SU-DHL-6 (cell line): ENCODE results near the gene POLE4.

Source experiments
- H2AFZ ChIP-seq: fragments of 200-600 bp; sonication (generic); 2 replicates; pipeline ENCODE4 v1.6.1; 2014; ENCODE audit warnings: low read depth, mild to moderate bottlenecking, moderate library complexity, mixed read lengths, antibody characterized with exemption, low read length; ENCODE audit not compliant: severe bottlenecking
- H3F3A ChIP-seq: fragments of 200-600 bp; shearing (Covaris generic); 2 replicates; pipeline ENCODE4 v1.6.0; 2016; ENCODE audit warnings: antibody characterized with exemption, mild to moderate bottlenecking; ENCODE audit not compliant: insufficient read depth
- H3K27ac ChIP-seq: fragments of 200-600 bp; sonication (generic); 2 replicates; pipeline ENCODE4 v1.5.1; 2016; ENCODE audit warnings: low read depth, mild to moderate bottlenecking, low read length, moderate library complexity, mixed read lengths
- H3K27me3 ChIP-seq: fragments of 200-600 bp; sonication (generic), shearing (Covaris generic); 2 replicates; pipeline ENCODE4 v1.6.0; 2014; ENCODE audit warnings: mild to moderate bottlenecking, low read length
- H3K36me3 ChIP-seq: fragments of 200-600 bp; sonication (generic); 2 replicates; pipeline ENCODE4 v1.6.1; 2014; ENCODE audit warnings: mild to moderate bottlenecking, low read length, mixed read lengths
- H3K4me2 ChIP-seq: fragments of 300-600, 200-600 bp; shearing (Covaris generic), sonication (generic); 2 replicates; pipeline ENCODE4 v1.6.0; 2014; ENCODE audit warnings: low read length, low read depth, mild to moderate bottlenecking; ENCODE audit not compliant: poor library complexity, severe bottlenecking
- H3K4me3 ChIP-seq: fragments of 200-600 bp; sonication (generic); 2 replicates; pipeline ENCODE4 v1.5.1; 2014; ENCODE audit warnings: antibody characterized with exemption, low read length, mild to moderate bottlenecking, mixed read lengths; ENCODE audit not compliant: insufficient read depth, poor library complexity, severe bottlenecking
- H3K79me2 ChIP-seq: fragments of 200-600 bp; sonication (generic); 2 replicates; pipeline ENCODE4 v1.6.1; 2014; ENCODE audit warnings: mild to moderate bottlenecking, low read length, moderate library complexity; ENCODE audit not compliant: insufficient read depth
- H3K9ac ChIP-seq: fragments of 200-600 bp; sonication (generic); 2 replicates; pipeline ENCODE4 v1.7.0; 2014; ENCODE audit warnings: mild to moderate bottlenecking, low read length
- H3K9me2 ChIP-seq: fragments of 200-600 bp; sonication (generic); replicated peaks from 2 replicates; pipeline ENCODE4 v1.6.1; 2014; ENCODE audit warnings: low read length; ENCODE audit not compliant: insufficient read depth
- H3K9me3 ChIP-seq: fragments of 200-600 bp; sonication (generic); 2 replicates; pipeline ENCODE4 v1.6.1; 2014; ENCODE audit warnings: low read length, mixed read lengths; ENCODE audit not compliant: insufficient read depth
- H4K20me1 ChIP-seq: fragments of 200-600 bp; sonication (generic); 2 replicates; pipeline ENCODE4 v1.6.1; 2014; ENCODE audit warnings: low read depth, mild to moderate bottlenecking, antibody characterized with exemption, low read length, moderate library complexity, mixed read lengths
- EZH2phosphoT487 ChIP-seq: fragments of 200-600 bp; sonication (generic), shearing (Covaris generic); conservative IDR thresholded peaks from 2 replicates; pipeline ENCODE4 v1.6.1; 2018; ENCODE audit warnings: mild to moderate bottlenecking, antibody characterized with exemption, low read length, moderate library complexity, mixed read lengths
- TF ChIP-seq, protein P1 (sequence below): fragments of 200-600 bp; sonication (generic); IDR thresholded peaks from one replicate; pipeline ENCODE4 v1.5.1; 2017; ENCODE audit warnings: antibody characterized with exemption, mild to moderate bottlenecking, low read length, moderate library complexity; ENCODE audit not compliant: insufficient read depth, poor library complexity, severe bottlenecking

The POLE4 gene

DNA sequence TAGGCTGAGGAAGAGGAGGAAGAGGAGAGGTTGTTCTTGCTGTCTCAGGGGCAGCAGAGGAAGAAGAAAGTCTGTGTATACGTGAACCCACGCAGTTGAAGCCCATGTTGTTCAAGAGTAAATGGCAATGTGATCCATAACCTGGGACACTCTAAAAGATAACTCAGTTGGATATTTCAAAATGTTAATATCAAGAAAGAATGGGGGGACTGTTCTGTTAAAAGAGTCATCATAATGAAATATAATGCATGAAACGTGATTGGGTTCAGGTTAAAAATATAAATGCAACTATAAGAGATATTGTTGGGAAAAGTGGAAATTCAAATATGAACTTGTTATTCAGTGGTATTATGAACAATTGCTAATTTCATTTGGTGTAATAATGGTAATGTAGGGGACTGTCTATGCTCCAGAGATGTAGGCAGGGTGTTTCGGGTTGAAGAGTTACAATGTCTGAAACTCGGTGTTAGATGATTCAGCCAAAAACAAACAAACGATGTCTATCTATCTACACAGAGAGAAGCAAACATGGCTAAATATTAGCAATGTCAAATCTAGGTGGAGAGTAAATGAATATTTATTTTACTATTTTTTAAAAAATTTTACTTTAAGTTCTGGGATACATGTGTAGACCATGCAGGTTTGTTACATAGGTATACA, 21.1 kb upstream of the POLE4 start:
- Histone ChIP-seq H3F3A (no peaks in the 10 kb centered on the region), H3K27me3 (no peaks in the 10 kb centered on the region), H3K27ac (no peak overlapping the region), H3K4me3 (no peak overlapping the region), H3K79me2 (no peaks in the 10 kb centered on the region), H3K9me3 (no peaks in the 10 kb centered on the region), H3K36me3 (no peaks in the 10 kb centered on the region), H4K20me1 (no peaks in the 10 kb centered on the region), H3K4me2 (no peak overlapping the region), H3K9ac (no peak overlapping the region), H2AFZ (no peak overlapping the region), H3K9me2 (no peaks in the 10 kb centered on the region)
- no peak for TF ChIP-seq EZH2phosphoT487

GRCh38 chr2:74938264-74938663, 20.2 kb upstream of the POLE4 start:
- H3K9me3 ChIP-seq = no peaks in the 10 kb centered on the region
- no peaks in the 10 kb centered on the region for H3K79me2 ChIP-seq
- H3K27ac ChIP-seq = no peak overlapping the region
- no peaks in the 10 kb centered on the region for H3K27me3 ChIP-seq
- no peak overlapping the region for H3K4me2 ChIP-seq
- no peaks in the 10 kb centered on the region for H3K36me3 ChIP-seq
- no peak overlapping the region for H2AFZ ChIP-seq
- no peaks in the 10 kb centered on the region for H3F3A ChIP-seq
- TF ChIP-seq, protein P1, sequence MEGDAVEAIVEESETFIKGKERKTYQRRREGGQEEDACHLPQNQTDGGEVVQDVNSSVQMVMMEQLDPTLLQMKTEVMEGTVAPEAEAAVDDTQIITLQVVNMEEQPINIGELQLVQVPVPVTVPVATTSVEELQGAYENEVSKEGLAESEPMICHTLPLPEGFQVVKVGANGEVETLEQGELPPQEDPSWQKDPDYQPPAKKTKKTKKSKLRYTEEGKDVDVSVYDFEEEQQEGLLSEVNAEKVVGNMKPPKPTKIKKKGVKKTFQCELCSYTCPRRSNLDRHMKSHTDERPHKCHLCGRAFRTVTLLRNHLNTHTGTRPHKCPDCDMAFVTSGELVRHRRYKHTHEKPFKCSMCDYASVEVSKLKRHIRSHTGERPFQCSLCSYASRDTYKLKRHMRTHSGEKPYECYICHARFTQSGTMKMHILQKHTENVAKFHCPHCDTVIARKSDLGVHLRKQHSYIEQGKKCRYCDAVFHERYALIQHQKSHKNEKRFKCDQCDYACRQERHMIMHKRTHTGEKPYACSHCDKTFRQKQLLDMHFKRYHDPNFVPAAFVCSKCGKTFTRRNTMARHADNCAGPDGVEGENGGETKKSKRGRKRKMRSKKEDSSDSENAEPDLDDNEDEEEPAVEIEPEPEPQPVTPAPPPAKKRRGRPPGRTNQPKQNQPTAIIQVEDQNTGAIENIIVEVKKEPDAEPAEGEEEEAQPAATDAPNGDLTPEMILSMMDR = no peak
- no peak for TF ChIP-seq EZH2phosphoT487
- H4K20me1 ChIP-seq = no peaks in the 10 kb centered on the region
- no peaks in the 10 kb centered on the region for H3K9me2 ChIP-seq
- no peak overlapping the region for H3K4me3 ChIP-seq
- no peak overlapping the region for H3K9ac ChIP-seq

- H3K4me2 ChIP-seq = no peak overlapping the region
- H3K9me3 ChIP-seq = no peaks in the 10 kb centered on the region
- H3K27me3 ChIP-seq = no peaks in the 10 kb centered on the region
- H3K36me3 ChIP-seq = no peaks in the 10 kb centered on the region
- no peak overlapping the region for H2AFZ ChIP-seq
- no peaks in the 10 kb centered on the region for H3F3A ChIP-seq
- H3K79me2 ChIP-seq = no peaks in the 10 kb centered on the region
- H3K27ac ChIP-seq = no peak overlapping the region
- H3K9ac ChIP-seq = no peak overlapping the region
- H3K4me3 ChIP-seq = no peak overlapping the region
- H3K9me2 ChIP-seq = no peaks in the 10 kb centered on the region
- TF ChIP-seq, protein P1 = no peak
- no peak for TF ChIP-seq EZH2phosphoT487
- no peaks in the 10 kb centered on the region for H4K20me1 ChIP-seq
These were observed 18.3 kb upstream of the POLE4 start for GRCh38 chr2:74939919-74940812.

GRCh38 chr2:74941284-74941683, 17.2 kb upstream of the POLE4 start:
- H3F3A ChIP-seq = no peaks in the 10 kb centered on the region
- H3K79me2 ChIP-seq = no peaks in the 10 kb centered on the region
- no peak overlapping the region for H2AFZ ChIP-seq
- H3K36me3 ChIP-seq = no peaks in the 10 kb centered on the region
- H3K4me3 ChIP-seq = no peak overlapping the region
- no peaks in the 10 kb centered on the region for H3K9me3 ChIP-seq
- H3K9ac ChIP-seq = no peak overlapping the region
- no peak overlapping the region for H3K27ac ChIP-seq
- no peak for TF ChIP-seq EZH2phosphoT487
- TF ChIP-seq, protein P1 = no peak
- H3K4me2 ChIP-seq = no peak overlapping the region
- H4K20me1 ChIP-seq = no peaks in the 10 kb centered on the region
- H3K9me2 ChIP-seq = no peaks in the 10 kb centered on the region
- no peaks in the 10 kb centered on the region for H3K27me3 ChIP-seq
